ENCODE measurements around the gene NCAM1.

DNA sequence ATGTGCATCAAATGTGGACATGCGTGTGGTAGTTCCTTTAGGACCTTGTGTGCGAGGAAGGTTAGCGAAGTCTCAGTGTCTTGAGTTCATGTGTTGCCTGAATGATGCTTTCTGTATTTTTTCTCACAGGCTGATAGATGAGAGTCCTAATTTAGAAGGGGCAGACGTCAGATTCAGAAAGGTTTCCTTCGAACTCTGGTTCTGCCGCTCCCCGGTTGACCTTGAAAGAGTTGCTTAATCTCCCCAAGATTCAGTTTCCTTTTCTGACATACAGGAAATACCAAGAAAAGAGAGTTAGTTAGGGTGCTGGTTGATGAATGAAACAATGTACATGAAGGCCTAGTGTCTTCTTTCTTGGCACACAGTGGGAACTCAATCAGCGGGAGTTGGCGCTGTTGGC is 317.3 kb downstream of the NCAM1 start:
- TF ChIP-seq POLR2AphosphoS5 (IDR thresholded peaks at IDR 0.05): no peak
- TF ChIP-seq, protein P1, sequence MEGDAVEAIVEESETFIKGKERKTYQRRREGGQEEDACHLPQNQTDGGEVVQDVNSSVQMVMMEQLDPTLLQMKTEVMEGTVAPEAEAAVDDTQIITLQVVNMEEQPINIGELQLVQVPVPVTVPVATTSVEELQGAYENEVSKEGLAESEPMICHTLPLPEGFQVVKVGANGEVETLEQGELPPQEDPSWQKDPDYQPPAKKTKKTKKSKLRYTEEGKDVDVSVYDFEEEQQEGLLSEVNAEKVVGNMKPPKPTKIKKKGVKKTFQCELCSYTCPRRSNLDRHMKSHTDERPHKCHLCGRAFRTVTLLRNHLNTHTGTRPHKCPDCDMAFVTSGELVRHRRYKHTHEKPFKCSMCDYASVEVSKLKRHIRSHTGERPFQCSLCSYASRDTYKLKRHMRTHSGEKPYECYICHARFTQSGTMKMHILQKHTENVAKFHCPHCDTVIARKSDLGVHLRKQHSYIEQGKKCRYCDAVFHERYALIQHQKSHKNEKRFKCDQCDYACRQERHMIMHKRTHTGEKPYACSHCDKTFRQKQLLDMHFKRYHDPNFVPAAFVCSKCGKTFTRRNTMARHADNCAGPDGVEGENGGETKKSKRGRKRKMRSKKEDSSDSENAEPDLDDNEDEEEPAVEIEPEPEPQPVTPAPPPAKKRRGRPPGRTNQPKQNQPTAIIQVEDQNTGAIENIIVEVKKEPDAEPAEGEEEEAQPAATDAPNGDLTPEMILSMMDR (IDR thresholded peaks at IDR 0.05): no peak
- TF ChIP-seq POLR2A (IDR thresholded peaks at IDR 0.05): no peak
- no peak for TF ChIP-seq EP300 (IDR thresholded peaks at IDR 0.05)
